DND-41 (cell line): Measurements from ENCODE around the gene SEMA5A.

Source experiments
- EZH2 ChIP-seq: IDR thresholded peaks from 3 replicates; pipeline ENCODE4 v1.6.1; 2012; ENCODE audit warnings: borderline replicate concordance, low read depth, mild to moderate bottlenecking, moderate library complexity, low read length, inconsistent platforms; ENCODE audit not compliant: severe bottlenecking
- TF ChIP-seq, protein P1 (sequence below): IDR thresholded peaks from 2 replicates; pipeline ENCODE4 v1.5.1; 2012; ENCODE audit warnings: borderline replicate concordance, low read length, moderate library complexity, mild to moderate bottlenecking; ENCODE audit not compliant: poor library complexity, severe bottlenecking; ENCODE audit errors: extremely low read depth

- TF ChIP-seq, protein P1, sequence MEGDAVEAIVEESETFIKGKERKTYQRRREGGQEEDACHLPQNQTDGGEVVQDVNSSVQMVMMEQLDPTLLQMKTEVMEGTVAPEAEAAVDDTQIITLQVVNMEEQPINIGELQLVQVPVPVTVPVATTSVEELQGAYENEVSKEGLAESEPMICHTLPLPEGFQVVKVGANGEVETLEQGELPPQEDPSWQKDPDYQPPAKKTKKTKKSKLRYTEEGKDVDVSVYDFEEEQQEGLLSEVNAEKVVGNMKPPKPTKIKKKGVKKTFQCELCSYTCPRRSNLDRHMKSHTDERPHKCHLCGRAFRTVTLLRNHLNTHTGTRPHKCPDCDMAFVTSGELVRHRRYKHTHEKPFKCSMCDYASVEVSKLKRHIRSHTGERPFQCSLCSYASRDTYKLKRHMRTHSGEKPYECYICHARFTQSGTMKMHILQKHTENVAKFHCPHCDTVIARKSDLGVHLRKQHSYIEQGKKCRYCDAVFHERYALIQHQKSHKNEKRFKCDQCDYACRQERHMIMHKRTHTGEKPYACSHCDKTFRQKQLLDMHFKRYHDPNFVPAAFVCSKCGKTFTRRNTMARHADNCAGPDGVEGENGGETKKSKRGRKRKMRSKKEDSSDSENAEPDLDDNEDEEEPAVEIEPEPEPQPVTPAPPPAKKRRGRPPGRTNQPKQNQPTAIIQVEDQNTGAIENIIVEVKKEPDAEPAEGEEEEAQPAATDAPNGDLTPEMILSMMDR, result no peak
- no peak for TF ChIP-seq EZH2
Observed at GRCh38 chr5:9222054-9222976, 323.6 kb downstream of the SEMA5A start.
